HG03060 (cell line): Measurements from ENCODE around the gene CLEC4F.
"Not testable (repeated sequence)": the region's sequence is repeated elsewhere in the genome, so short reads cannot be mapped to it uniquely, and the experiment has no call there.

Experiments used
- ATAC-seq: cut with Tn5 transposase; IDR thresholded peaks from one replicate; pipeline ENCODE4 v1.9.1; 2021; ENCODE audit warnings: low read depth, moderate number of reproducible peaks; ENCODE audit not compliant: unreplicated experiment

The CLEC4F gene

GRCh38 chr2:70827388-70827787 lies 7.0 kb upstream of the CLEC4F start:
- ATAC-seq = no peak

GRCh38 chr2:70826696-70827350 lies 6.4 kb upstream of the CLEC4F start:
- no peak for ATAC-seq

DNA sequence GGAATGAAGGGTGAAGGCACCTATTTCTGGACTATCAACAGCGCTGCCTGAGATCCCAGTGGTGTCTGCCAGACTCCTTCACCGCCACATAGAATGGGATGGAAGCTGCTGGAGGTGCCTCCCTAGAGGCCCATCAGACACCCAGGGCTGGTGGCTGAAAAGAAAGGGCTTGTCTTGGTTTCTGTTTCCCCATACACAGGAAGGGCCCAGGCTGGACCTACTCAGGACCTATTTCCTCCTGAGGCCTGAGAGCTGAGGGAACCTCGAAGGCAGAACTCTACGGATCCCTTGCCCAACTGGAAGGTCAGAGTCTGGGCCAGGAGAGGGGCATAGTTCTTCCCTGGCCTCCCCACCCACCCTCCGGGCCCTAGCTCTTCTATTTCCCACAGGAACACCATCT lies 2.9 kb upstream of the CLEC4F start:
- no peak for ATAC-seq

- no peak for ATAC-seq
Observed at GRCh38 chr2:70822843-70823242, 2.4 kb upstream of the CLEC4F start.

DNA sequence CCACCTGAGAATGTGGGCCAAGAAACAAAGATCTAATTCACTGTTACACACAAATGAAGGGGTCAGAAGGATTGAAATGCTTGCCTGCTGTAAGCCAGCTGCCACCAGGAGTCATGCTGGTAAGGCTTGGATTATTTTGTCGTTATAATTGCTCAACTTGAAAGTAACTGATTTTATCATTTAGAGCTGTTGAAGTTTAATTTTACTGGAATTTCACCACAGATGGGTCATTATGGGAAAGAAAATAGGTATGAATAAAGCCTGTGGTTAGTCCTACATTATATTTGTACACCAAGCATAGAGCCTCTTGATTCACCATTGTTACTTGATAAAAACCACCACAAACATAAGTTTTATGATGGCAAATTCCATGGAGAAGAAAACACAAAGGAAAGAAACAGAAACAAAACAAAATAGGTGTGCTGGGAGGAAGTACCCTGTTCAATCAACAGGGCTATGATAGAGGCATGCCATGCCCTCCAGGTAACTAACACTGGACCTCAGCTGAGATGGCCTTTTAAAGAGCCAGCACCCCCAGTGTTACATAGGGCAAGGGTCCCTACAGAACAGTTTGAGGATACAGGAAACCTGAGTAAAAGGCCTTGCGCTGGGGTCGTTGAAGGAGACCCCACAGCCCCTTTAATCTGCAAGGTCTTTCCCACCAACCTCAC lies 3.0 kb downstream of the CLEC4F start:
- ATAC-seq = no peak

DNA sequence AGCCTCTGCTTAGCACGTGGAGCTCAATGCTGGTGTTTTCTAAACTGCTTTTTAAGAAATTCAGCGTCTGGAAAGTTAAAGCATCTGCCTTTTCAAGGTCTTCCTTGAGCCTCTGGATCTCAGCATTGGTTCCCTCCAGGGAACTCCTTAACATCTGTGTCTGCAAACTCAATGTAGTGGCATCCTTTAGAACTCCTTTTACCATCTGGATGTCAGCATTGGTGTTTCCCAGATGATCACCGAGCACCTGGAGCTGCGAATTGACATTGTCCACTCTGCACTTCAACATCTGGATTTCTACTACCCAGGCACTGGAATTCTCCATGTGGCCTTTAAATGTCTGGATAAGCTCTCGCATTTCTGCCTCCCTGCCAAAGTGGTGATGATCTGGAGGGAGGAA lies 3.7 kb downstream of the CLEC4F start:
- no peak for ATAC-seq

- ATAC-seq = no peak
Observed at GRCh38 chr2:70808983-70809958, 11.1 kb downstream of the CLEC4F start.

DNA sequence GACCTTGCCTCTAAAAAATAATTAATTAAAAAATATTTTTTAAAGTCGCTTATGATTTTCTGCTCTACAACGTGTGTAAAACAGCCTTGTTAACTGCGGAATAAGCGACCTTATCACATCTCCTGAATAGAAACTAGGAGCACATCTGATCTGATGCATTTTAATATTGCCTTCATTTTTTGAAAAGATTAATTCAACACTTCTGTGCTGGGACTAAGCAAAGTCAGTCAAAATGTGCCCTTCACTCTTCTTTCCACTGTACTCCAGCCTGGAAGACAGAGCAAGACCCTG lies 12.6 kb downstream of the CLEC4F start:
- ATAC-seq = no peak

DNA sequence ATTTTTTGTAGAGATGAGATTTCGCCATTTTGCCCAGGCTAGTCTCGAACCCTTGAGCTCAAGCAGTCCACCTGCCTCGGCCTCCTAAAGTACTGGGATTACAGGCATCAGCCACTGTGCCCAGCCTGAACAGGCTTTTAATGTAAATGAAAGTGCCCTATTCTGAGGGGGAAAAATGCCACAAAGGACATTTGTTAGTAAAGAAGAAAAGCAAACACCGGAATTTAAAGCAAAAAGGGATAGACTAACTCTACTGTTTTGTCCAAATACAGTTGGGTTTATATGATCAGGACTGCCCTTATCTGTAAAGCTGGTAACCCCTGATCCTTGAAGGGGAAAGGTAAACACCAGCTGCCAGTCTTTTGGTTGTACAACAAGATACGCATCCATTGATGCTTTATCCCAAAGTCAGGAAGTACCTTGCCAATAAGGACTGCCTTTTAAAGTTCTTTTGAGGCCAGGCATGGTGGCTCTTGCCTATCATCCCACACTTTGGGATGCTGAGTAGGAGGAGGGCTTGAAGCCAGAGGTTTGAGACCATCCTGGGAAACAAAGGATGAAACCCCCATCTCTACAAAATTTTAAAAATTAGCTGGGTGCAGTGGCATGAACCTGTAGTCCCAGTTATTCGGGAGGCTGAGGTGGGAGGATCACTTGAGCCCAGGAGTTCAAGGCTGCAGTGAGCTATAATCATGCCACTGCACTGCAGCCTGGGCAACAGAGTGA lies 13.1 kb downstream of the CLEC4F start:
- no peak for ATAC-seq

GRCh38 chr2:70806620-70807019 lies 13.8 kb downstream of the CLEC4F start:
- no peak for ATAC-seq

- ATAC-seq = no peak
Observed at GRCh38 chr2:70806013-70806412, 14.4 kb downstream of the CLEC4F start.

DNA sequence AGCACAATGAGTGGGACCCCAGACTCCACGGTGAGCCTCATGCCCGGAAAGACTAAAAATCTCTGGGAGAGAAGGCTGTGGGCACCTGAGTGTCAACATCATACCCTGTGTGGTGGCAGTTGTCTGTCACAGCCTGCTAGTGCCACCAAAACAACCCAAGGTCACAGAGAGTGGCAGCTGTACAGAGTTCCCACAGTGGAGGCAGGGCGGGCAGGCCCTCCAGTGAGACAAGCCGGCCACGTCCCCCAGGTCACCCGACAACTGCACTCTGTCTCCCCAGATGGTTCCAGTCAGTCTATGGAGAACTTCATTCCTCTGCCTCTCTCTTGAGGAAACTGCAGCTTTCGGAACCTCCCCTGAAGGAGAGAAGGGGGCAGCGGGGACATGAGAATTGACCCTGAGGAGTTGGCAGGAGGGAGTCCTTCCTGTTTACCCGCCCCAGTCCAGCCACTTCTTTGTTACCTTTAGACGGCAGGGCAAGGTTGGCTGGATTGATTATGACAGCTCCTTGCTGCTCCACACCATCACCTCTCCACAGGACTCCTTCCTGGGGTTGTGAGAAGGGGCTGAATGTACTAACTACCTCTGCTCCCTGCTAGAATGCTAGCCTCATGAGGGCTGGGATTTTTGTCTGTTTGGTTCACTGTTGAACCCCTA lies 18.7 kb downstream of the CLEC4F start:
- ATAC-seq = no peak

DNA sequence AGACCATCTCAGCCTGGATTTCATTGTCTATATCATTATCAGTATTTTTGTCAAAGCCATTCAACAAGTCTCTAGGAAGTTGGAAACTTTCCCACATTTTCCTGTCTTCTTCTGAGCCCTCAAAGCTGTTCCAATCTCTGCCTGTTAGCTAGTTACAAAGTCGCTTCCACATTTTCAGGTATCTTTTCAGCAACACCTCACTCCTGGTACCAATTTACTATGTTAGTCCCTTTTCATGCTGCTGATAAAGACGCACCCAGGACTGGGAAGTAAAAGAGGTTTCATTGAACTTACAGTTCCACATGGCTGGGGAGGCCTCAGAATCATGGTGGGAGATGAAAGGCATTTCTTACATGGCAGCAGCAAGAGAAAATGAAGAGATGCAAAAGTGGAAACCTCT lies 20.7 kb downstream of the CLEC4F start:
- ATAC-seq = no peak

DNA sequence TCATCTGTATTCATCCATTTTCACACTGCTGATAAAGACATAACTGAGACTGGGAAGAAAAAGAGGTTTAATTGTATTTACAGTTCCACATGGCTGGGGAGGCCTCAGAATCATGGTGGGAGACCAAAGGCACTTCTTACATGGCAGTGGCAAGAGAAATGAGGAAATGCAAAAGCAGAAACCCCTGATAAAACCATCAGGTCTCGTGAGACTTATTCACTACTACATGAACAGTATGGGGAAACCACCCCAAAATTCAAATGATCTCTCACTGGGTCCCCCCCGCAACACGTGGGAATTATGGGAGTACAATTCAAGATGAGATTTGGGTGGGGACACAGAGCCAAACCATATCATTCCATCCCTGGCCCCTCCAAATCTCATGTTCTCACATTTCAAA lies 22.4 kb downstream of the CLEC4F start:
- not testable (repeated sequence) for ATAC-seq

DNA sequence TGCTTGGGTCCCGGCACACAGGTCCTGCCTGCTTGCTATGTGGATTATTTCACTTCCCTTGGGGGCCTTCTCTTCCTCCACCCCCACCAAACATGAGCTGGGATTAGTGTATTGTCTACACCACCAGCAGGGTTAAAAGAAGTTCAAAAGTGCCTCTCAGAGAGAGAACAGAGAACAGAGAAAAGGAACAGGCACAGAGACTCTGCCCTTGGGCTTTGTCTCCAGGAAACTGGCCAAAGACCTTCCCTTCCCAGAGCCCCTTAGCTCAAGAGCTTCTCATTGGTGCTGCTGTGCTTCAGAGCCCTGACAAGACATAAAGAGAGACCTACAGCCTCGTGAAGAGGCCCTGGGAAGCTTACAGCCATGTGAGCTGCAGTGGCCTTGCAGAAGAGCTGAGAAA lies 22.9 kb downstream of the CLEC4F start:
- no peak for ATAC-seq

GRCh38 chr2:70796262-70796661 lies 24.1 kb downstream of the CLEC4F start:
- no peak for ATAC-seq

DNA sequence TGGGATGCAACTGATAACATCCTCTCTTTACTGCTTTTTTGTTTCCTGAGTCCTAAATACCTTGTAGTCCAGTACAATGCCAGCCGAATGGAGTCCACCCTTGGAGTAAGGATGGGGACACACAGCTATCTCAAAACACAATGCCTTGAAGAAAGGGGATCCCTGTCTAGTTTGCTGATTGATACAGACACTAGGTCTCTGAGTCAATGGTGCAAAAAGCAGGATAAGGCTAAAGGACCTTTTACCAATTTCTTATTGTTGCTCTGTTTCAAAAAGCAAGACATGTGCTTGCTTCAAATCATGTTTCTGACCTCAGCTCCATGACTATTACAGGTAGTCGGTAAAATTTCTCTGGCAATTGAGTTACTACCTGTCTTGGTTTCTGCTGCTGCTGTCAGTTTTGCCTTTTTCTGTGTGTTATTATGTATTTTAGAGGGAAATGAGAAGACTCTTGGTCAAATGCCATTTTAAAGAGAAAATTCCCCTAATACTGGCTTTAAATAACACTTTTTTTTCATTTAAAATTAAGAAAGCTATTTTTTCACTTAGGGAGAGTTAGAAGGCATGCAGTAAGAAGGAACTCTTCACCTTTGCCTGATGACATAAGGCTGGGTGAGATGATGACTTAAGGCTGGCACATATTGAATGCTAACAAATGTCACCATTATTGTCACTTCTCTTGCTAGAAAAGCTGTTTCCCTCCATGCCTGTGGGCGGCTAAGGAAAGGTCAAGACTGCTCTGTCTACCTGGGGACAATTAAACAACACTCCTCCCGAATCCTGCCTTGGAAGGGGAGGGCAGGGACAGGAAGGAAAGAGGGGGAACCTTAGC lies 25.0 kb downstream of the CLEC4F start:
- ATAC-seq = no peak

- ATAC-seq = no peak
Observed at GRCh38 chr2:70793450-70793849, 26.9 kb downstream of the CLEC4F start.

DNA sequence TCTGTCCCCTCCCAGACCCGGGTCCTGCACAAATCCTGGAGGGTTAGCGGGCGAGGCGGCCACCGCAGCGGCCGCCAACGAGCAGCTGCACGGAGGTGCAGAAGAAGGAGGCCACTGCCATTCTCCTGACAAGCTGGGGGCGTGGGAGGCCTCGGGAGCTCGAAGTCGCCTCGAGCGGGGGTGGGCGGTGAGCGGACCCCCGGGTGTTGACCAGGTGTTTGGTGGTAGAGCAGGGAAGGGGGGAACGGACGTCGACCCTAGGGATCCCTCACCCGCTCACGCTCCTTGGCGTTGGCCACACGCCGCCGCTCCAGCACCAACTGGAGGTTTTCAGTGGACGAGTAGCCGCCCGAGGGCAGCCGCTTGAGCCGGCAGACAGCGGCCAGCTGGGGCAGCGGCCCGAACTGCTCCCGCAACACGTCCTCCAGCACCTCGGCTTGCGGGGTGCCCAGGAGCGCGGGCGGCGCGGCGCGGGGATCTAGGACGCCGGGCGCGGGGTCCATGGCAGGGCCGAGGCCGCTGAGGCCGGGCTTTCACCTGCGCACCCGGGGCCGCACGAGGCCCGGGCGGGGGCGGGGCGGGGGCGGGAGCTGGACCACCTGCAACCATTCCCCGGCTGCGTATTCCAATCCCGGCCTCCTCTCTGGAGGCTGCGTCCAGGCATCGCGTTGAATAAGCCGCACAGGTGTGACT lies 30.1 kb downstream of the CLEC4F start, which contains the start of gene FIGLA:
Gene FIGLA, minus strand, starts transcription at position 508 of the 693 bp plus-strand sequence. Its CDS starts 5 bp downstream, at position 503.
- ATAC-seq = no peak
